OCI-LY7 (cell line): ENCODE measurements around the gene IL21R. TPM values are rescaled to one million over a fixed set of nuclear protein-coding genes. Genes with fewer than 3 reads are reported as not detected.

Source experiments
- BruUV-seq: library from RNA; stranded (reverse); fragments of 400-500 nt; replicated peaks from 2 replicates; lab custom pipeline; 2021; lab: Mats Ljungman, UMichigan
- CTCF ChIA-PET: fragments of 300-600 bp; sonication (Branson Sonifier 250); formaldehyde crosslinking; loops from one replicate; lab custom pipeline; 2022; ENCODE audit warnings: antibody characterized with exemption; ENCODE audit not compliant: unreplicated experiment; lab: Charles Lee
- POLR2A ChIA-PET: fragments of 300-600 bp; sonication (Branson Sonifier 250); formaldehyde crosslinking; loops from one replicate; lab custom pipeline; 2022; ENCODE audit warnings: antibody characterized with exemption; lab: Charles Lee
- DNase-seq: peaks from one replicate; pipeline ENCODE4 v3.0.0-alpha.2; 2015; ENCODE audit warnings: low spot score
- H2AFZ ChIP-seq: fragments of 200-600 bp; sonication (generic), shearing (Covaris generic); 2 replicates; pipeline ENCODE4 v1.6.1; 2014; ENCODE audit warnings: mild to moderate bottlenecking, antibody characterized with exemption, low read length, moderate library complexity
- H3K27ac ChIP-seq: fragments of 200-600 bp; sonication (generic); 2 replicates; pipeline ENCODE4 v1.5.1; 2014; ENCODE audit warnings: mixed run types, low read depth, mild to moderate bottlenecking, moderate library complexity, low read length, inconsistent platforms; ENCODE audit not compliant: poor library complexity, severe bottlenecking
- H3K36me3 ChIP-seq: fragments of 200-600 bp; sonication (generic); 2 replicates; pipeline ENCODE4 v1.6.1; 2014; ENCODE audit warnings: mild to moderate bottlenecking, antibody characterized with exemption, low read length, moderate library complexity, mixed read lengths; ENCODE audit not compliant: insufficient read depth
- H3K4me1 ChIP-seq: fragments of 200-600 bp; sonication (generic); 2 replicates; pipeline ENCODE4 v1.5.1; 2014; ENCODE audit warnings: mild to moderate bottlenecking, low read length; ENCODE audit not compliant: insufficient read depth, poor library complexity, severe bottlenecking
- H3K4me2 ChIP-seq: fragments of 200-600 bp; sonication (generic); 2 replicates; pipeline ENCODE4 v1.6.1; 2014; ENCODE audit warnings: mild to moderate bottlenecking, low read length
- H3K4me3 ChIP-seq: fragments of 200-600 bp; sonication (generic); 2 replicates; pipeline ENCODE4 v1.5.1; 2014; ENCODE audit warnings: mild to moderate bottlenecking, low read depth, low read length; ENCODE audit not compliant: poor library complexity, severe bottlenecking
- H3K79me2 ChIP-seq: fragments of 200-600 bp; sonication (generic); 2 replicates; pipeline ENCODE4 v1.6.1; 2016; ENCODE audit warnings: low read depth, mild to moderate bottlenecking, low read length, moderate library complexity, mixed read lengths; ENCODE audit not compliant: insufficient read depth
- H3K9me2 ChIP-seq: fragments of 200-600 bp; sonication (generic); 2 replicates; pipeline ENCODE4 v1.6.1; 2016; ENCODE audit warnings: mild to moderate bottlenecking, low read length, mixed read lengths; ENCODE audit not compliant: insufficient read depth
- H3K9me3 ChIP-seq: fragments of 200-600 bp; sonication (generic); 2 replicates; pipeline ENCODE4 v1.6.1; 2014; ENCODE audit warnings: mild to moderate bottlenecking, mixed run types, low read length, mixed read lengths
- H4K20me1 ChIP-seq: fragments of 200-600 bp; sonication (generic); 2 replicates; pipeline ENCODE4 v1.6.1; 2014; ENCODE audit warnings: mild to moderate bottlenecking, antibody characterized with exemption, low read length, moderate library complexity, mixed read lengths; ENCODE audit not compliant: insufficient read depth
- EZH2phosphoT487 ChIP-seq: fragments of 200-600 bp; sonication (generic); IDR thresholded peaks from 2 replicates; pipeline ENCODE4 v1.6.1; 2018; ENCODE audit warnings: low read depth, borderline replicate concordance, mild to moderate bottlenecking, mixed run types, antibody characterized with exemption, low read length, moderate library complexity, mixed read lengths
- intact Hi-C: fragments of 100-400 bp; cut with micrococcal nuclease; formaldehyde crosslinking; loops from one replicate; pipeline ENCODE4 v1.10.0; 2022; ENCODE audit not compliant: unreplicated experiment
- total RNA-seq, 2 experiments: library from RNA; depleted of rRNA in 1 of 2; stranded (reverse); fragments of >200 nt in 1 of 2; shearing (Covaris generic) in 1 of 2; gene quantifications; 2 replicates each; pipeline ENCODE4 v1.2.3, GENCODE V29; 2014 to 2022
- TF ChIP-seq, protein P1 (sequence below): fragments of 200-600 bp; sonication (generic); conservative IDR thresholded peaks from 2 replicates; pipeline ENCODE4 v1.5.1; 2014; ENCODE audit warnings: mild to moderate bottlenecking, antibody characterized with exemption, low read length, moderate library complexity, mixed read lengths

The IL21R gene
- total RNA-seq, 2 experiments from 2014 or later: 10.0 to 47.0 TPM

DNA sequence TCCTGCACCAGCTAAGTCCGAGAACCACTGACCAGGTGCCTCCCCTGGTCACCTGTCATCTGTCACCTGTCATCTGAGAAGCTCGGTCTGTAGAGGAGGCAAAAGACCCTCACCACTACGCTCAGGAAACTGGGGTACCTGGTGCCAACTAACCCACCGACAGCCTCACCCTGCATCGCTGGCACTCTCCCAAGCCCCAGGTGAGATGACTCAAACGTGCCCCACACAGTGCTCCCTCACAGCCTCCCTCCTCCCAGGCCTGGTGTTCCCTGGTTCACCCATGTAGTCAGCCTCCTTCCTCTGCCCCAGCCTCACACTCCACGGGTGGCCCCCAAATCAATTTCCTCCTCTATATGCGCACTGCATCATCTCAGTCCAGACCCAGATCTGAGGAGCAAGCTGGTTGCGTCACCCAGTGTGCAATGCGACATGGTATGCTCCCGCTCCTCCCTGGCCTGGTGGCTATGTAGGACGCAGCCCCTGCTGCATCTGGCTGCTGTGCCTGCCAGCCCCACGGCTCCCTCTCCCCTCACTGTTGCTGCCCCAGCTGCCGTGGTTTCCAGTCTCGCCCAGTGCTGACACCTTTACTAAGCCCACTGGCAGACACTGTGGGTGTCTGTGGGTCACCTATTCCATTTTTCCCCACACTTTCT is 79.4 kb downstream of the IL21R start:
- no peak overlapping the region for H3K4me2 ChIP-seq
- H3K27ac ChIP-seq: no peak overlapping the region
- no TSS peak for BruUV-seq
- ChIA-PET CTCF (no interaction called here), POLR2A (no interaction called here)
- H3K4me1 ChIP-seq: no peaks in the 10 kb centered on the region
- H2AFZ ChIP-seq: no peak overlapping the region
- peaks cover 64% of the 10 kb centered on the region for H3K36me3 ChIP-seq
- H3K9me3 ChIP-seq: no peaks in the 10 kb centered on the region
- intact Hi-C loops: no loop called here
- H3K4me3 ChIP-seq: no peak overlapping the region
- no peak for DNase-seq
- H3K9me2 ChIP-seq: no peaks in the 10 kb centered on the region
- H3K79me2 ChIP-seq: no peaks in the 10 kb centered on the region
- H4K20me1 ChIP-seq: no peaks in the 10 kb centered on the region
- TF ChIP-seq, protein P1, sequence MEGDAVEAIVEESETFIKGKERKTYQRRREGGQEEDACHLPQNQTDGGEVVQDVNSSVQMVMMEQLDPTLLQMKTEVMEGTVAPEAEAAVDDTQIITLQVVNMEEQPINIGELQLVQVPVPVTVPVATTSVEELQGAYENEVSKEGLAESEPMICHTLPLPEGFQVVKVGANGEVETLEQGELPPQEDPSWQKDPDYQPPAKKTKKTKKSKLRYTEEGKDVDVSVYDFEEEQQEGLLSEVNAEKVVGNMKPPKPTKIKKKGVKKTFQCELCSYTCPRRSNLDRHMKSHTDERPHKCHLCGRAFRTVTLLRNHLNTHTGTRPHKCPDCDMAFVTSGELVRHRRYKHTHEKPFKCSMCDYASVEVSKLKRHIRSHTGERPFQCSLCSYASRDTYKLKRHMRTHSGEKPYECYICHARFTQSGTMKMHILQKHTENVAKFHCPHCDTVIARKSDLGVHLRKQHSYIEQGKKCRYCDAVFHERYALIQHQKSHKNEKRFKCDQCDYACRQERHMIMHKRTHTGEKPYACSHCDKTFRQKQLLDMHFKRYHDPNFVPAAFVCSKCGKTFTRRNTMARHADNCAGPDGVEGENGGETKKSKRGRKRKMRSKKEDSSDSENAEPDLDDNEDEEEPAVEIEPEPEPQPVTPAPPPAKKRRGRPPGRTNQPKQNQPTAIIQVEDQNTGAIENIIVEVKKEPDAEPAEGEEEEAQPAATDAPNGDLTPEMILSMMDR: no peak
- no peak for TF ChIP-seq EZH2phosphoT487

DNA sequence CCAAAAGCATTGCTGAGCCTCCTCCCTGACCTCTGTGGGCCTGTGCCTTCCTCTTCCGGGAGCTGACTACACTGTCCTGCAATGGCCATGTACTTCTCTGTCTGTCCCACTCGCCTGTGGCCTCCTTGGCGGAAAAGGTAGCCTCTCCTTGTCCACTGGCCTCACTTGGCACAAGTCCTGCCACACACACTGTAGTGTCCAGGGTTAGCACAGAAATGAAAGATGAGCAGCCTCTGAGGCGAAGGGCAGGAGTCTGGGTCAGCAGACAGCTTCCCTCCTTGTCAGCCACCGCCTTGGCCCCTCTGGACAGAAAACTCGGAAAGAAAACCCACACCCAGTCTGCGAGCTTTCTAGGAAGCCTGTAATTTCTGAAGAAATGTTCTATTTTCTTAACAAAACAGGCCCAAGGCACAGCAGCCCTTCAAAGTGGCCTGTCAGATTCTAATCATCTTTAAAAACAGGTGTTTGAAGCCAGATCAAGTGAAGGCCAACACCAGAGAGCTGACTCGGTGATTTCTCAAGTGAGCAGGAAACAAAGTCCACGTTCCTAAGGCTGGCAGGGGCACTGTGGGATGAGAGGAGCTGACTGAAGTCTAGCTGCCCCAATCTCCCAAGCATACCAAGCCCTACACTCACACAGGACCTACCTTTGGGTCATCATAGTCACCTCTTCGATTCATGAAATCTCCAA is 80.6 kb downstream of the IL21R start:
- TF ChIP-seq, protein P1: no peak
- TF ChIP-seq EZH2phosphoT487: no peak
- Histone ChIP-seq H3K4me2 (no peak overlapping the region), H3K4me3 (no peak overlapping the region), H3K36me3 (peaks cover 63% of the 10 kb centered on the region), H3K9me3 (no peaks in the 10 kb centered on the region), H3K79me2 (no peaks in the 10 kb centered on the region), H3K9me2 (no peaks in the 10 kb centered on the region), H3K4me1 (no peaks in the 10 kb centered on the region), H2AFZ (no peak overlapping the region), H3K27ac (no peak overlapping the region), H4K20me1 (no peaks in the 10 kb centered on the region)
- POLR2A ChIA-PET: no interaction called here
- no TSS peak for BruUV-seq
- CTCF ChIA-PET: no interaction called here
- DNase-seq: no peak
- intact Hi-C loops: no loop called here

DNA sequence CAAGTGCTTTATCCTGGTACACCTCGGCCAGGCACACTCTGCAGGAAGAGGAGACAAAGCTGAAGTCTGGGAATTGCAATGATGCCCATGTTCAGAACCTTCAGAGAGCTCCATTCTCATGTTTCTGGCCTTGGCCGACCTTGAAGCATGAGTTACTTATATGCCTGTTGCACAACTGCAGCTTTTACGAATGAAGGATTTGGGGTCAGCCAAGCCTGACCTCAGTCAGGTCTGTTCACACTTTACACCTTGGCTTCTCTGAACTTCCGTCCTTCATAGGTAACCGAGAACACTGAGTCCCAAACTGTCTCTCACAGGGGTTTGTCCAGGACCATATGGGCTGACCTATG is 81.1 kb downstream of the IL21R start:
- no peak for TF ChIP-seq EZH2phosphoT487
- TF ChIP-seq, protein P1: no peak
- POLR2A ChIA-PET: no interaction called here
- Histone ChIP-seq H3K9me3 (no peaks in the 10 kb centered on the region), H2AFZ (no peak overlapping the region), H4K20me1 (no peaks in the 10 kb centered on the region), H3K4me1 (no peaks in the 10 kb centered on the region), H3K9me2 (no peaks in the 10 kb centered on the region), H3K4me3 (no peak overlapping the region), H3K4me2 (no peak overlapping the region), H3K27ac (no peak overlapping the region), H3K79me2 (no peaks in the 10 kb centered on the region), H3K36me3 (peaks cover 63% of the 10 kb centered on the region)
- intact Hi-C loops: no loop called here
- BruUV-seq: no TSS peak
- CTCF ChIA-PET: no interaction called here
- DNase-seq: no peak
